Thoracic aorta (tissue), 2 donors: ENCODE measurements around the gene CSH1. TPM values are rescaled to one million over a fixed set of nuclear protein-coding genes. Genes with fewer than 3 reads are reported as not detected.
"Not testable (repeated sequence)": the region's sequence is repeated elsewhere in the genome, so short reads cannot be mapped to it uniquely, and the experiment has no call there.

ENCODE experiments used
- ATAC-seq: fragments of 150-250 bp; one replicate; pipeline ENCODE4 v1.8.0; 2017; ENCODE audit warnings: low read depth; ENCODE audit not compliant: insufficient number of reproducible peaks, low FRiP score
- DNase-seq: peaks from one replicate; pipeline ENCODE4 v3.0.0-alpha.2; 2020; ENCODE audit warnings: low spot score
- H3K27ac ChIP-seq, 2 donors: fragments of 200-600 bp; sonication (generic); 1 replicate in 1 of 2; 2 replicates in 1 of 2; pipeline ENCODE4 v1.5.1; 2016; ENCODE audit warnings: mild to moderate bottlenecking in 2 of 2, moderate library complexity in 2 of 2
- H3K27me3 ChIP-seq: fragments of 200-600 bp; sonication (generic); replicated peaks from 2 replicates; pipeline ENCODE4 v1.6.0; 2016; ENCODE audit warnings: mild to moderate bottlenecking; ENCODE audit not compliant: insufficient read depth
- H3K36me3 ChIP-seq: fragments of 200-600 bp; sonication (generic); one replicate; pipeline ENCODE4 v1.5.1; 2016
- H3K4me1 ChIP-seq, 2 donors: fragments of 200-600 bp; sonication (generic); 1 replicate in 1 of 2; 2 replicates in 1 of 2; pipeline versions ENCODE4 v1.5.1 to v1.6.0; 2016; ENCODE audit warnings: low read depth in 2 of 2, mild to moderate bottlenecking in 1 of 2; ENCODE audit not compliant: control insufficient read depth in 1 of 2
- H3K4me3 ChIP-seq: fragments of 200-600 bp; sonication (generic); 2 replicates; pipeline ENCODE4 v1.5.1; 2016; ENCODE audit warnings: mild to moderate bottlenecking
- H3K9me3 ChIP-seq: fragments of 200-600 bp; sonication (generic); 2 replicates; pipeline ENCODE4 v1.5.1; 2016
- CTCF ChIP-seq: fragments of 200-600 bp; sonication (generic); IDR thresholded peaks from one replicate; pipeline ENCODE4 v1.5.1; 2019; ENCODE audit warnings: antibody characterized with exemption
- total RNA-seq, 2 donors: library from RNA; depleted of rRNA; stranded (reverse); fragments of >200 nt; gene quantifications; one replicate each; pipeline versions ENCODE4 v1.1.0 to v1.2.3, GENCODE V29; 2016

CSH1 gene
- total RNA-seq, 2 donors from 2014 or later = not detected

DNA sequence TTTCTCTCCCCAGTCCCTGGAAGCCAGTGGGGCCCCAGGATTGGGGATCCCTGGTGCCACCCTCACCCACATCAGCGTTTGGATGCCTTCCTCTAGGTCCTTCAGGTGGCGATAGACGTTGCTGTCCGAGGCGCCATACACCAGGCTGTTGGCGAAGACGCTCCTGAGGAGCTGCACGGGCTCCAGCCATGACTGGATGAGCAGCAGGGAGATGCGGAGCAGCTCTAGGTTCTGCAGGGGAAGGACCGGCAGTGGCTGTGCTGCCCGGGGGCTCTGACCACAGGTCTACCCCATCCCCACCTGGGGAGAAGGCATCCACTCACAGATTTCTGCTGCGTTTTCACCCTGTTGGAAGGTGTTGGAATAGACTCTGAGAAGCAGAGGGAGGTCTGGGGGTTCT is 15.7 kb downstream of the CSH1 start:
- Histone ChIP-seq H3K4me3 (no peak overlapping the region), H3K27ac (no peak overlapping the region), H3K27me3 (no peaks in the 10 kb centered on the region), H3K36me3 (no peaks in the 10 kb centered on the region), H3K9me3 (no peaks in the 10 kb centered on the region), H3K4me1 (no peaks in the 10 kb centered on the region)
- no peak for ATAC-seq
- DNase-seq = no peak
- TF ChIP-seq CTCF = no peak

DNA sequence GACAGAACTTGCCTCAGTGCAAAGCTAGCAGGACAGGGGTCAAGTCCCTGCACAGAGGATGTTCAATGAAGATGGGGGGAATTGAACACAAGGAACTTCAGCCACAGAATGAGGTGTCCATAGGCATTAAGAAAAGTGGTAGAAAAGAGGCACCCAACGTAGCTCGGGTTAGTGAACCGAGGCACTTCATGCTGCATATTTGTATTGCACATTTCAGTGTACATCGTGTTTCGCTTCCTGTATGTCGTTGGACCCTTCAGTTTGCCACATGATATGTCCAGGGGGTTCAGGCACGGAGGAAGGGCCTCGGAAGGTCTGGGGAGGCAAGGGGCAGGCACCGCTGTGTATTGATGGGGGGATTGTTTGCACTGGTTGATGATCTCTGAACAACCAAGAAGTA is 18.0 kb downstream of the CSH1 start:
- H3K27me3 ChIP-seq, H3K36me3 ChIP-seq, ATAC-seq, DNase-seq, H3K9me3 ChIP-seq, H3K4me1 ChIP-seq, H3K4me3 ChIP-seq, H3K27ac ChIP-seq: not testable (repeated sequence)

GRCh38 chr17:63874693-63875092 is 21.7 kb downstream of the CSH1 start:
- H3K36me3 ChIP-seq, ATAC-seq, H3K9me3 ChIP-seq, H3K4me1 ChIP-seq, H3K27ac ChIP-seq, H3K27me3 ChIP-seq, H3K4me3 ChIP-seq, DNase-seq: not testable (repeated sequence)

DNA sequence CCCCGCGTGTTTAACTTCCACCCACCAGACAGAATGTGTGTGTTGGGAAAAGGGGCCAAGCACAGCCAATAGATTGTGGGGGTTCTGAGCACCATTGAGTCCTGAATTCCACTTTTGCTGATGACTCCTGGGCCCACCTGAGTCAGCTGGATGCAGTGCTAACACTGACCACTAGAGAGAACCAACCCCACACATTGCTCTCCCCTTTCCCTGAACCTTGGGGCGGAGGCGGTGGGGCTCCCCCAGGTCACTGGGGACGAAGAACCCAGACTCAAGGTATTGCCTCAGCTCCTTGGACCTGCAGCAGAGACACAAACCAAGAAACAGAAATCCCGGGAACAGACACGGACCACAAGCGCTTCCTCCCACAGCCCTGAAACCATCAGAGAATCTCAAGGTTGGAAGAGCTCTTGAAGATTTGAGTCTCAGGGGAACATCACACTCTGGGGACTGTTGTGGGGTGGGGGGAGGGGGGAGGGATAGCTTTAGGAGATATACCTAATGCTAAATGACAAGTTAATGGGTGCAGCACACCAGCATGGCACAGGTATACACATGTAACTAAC is 22.2 kb downstream of the CSH1 start:
- not testable (repeated sequence) for H3K9me3 ChIP-seq, ATAC-seq, H3K4me1 ChIP-seq, H3K36me3 ChIP-seq, H3K27me3 ChIP-seq, H3K4me3 ChIP-seq, DNase-seq, H3K27ac ChIP-seq

GRCh38 chr17:63873577-63873976 is 22.8 kb downstream of the CSH1 start, which contains the start of gene CSH2:
CSH2 (minus strand) TSS chr17:63873677; CDS start chr17:63873614, 63 bp downstream.
- not testable (repeated sequence) for H3K4me1 ChIP-seq, ATAC-seq, H3K36me3 ChIP-seq

GRCh38 chr17:63871646-63872365 is 24.6 kb downstream of the CSH1 start:
- H3K27me3 ChIP-seq, ATAC-seq, H3K4me3 ChIP-seq, H3K27ac ChIP-seq, H3K36me3 ChIP-seq, H3K4me1 ChIP-seq, DNase-seq, H3K9me3 ChIP-seq: not testable (repeated sequence)

More at GRCh38 chr17:63873577-63873976, 22.8 kb downstream of the CSH1 start, which contains the start of gene CSH2:
- H3K27ac ChIP-seq, H3K4me3 ChIP-seq, DNase-seq, H3K27me3 ChIP-seq, H3K9me3 ChIP-seq: not testable (repeated sequence)

- H3K4me1 ChIP-seq, DNase-seq, H3K4me3 ChIP-seq, H3K27ac ChIP-seq, ATAC-seq, H3K9me3 ChIP-seq, H3K27me3 ChIP-seq, H3K36me3 ChIP-seq: not testable (repeated sequence)
Observed at GRCh38 chr17:63870292-63870665, 26.1 kb downstream of the CSH1 start.

GRCh38 chr17:63869491-63870291 is 26.7 kb downstream of the CSH1 start:
- H3K27ac ChIP-seq, ATAC-seq, DNase-seq: not testable (repeated sequence)

GRCh38 chr17:63866625-63867024 is 29.7 kb downstream of the CSH1 start:
- ATAC-seq, DNase-seq: not testable (repeated sequence)

More at GRCh38 chr17:63869491-63870291, 26.7 kb downstream of the CSH1 start:
- not testable (repeated sequence) for H3K27me3 ChIP-seq, H3K4me3 ChIP-seq, H3K4me1 ChIP-seq, H3K36me3 ChIP-seq, H3K9me3 ChIP-seq

More at GRCh38 chr17:63866625-63867024, 29.7 kb downstream of the CSH1 start:
- not testable (repeated sequence) for H3K36me3 ChIP-seq, H3K4me1 ChIP-seq, H3K27me3 ChIP-seq, H3K4me3 ChIP-seq, H3K9me3 ChIP-seq, H3K27ac ChIP-seq
